ENCODE measurements around the gene RNF126. TPM values are rescaled to one million over a fixed set of nuclear protein-coding genes. Genes with fewer than 3 reads are reported as not detected.

Gene RNF126
- total and polyA plus RNA-seq, 12 donors: 20.3 to 46.1 (median 25.0) TPM

GRCh38 chr19:658916-659839, 3.8 kb downstream of the RNF126 start:
- peak in 7 of 8 donors; percentile 13 to 65 (median 45) for ATAC-seq
- Histone ChIP-seq H3K9me3 (no peaks in the 10 kb centered on the region), H3K27me3 (no peaks in the 10 kb centered on the region), H3K27ac (peak overlapping the region in 9 of 10 donors; percentile 55 to 97 (median 87)), H3K4me3 (peak overlapping the region in 8 of 10 donors; percentile 8 to 99 (median 24)), H3K36me3 (peaks cover 0 to 34% (median 0%) of the 10 kb centered on the region in 9 donors), H3K4me1 (peaks cover 41 to 74% (median 66%) of the 10 kb centered on the region in 9 donors)
- TF ChIP-seq CTCF (IDR thresholded peaks at IDR 0.05): no peak
- DNase-seq: peak in 1 of 2 donors; percentile 66
- intact Hi-C loops (cut with DNase I): loop anchor here in 1 of 10 donors (5.0 kb wide), 1 partner anchor 72 kb away; the partner anchor contains the start of gene HCN2
- WGBS, 2 donors: 62 to 63% methylated on average over 48 to 50 of the region's 50 CpGs

DNA sequence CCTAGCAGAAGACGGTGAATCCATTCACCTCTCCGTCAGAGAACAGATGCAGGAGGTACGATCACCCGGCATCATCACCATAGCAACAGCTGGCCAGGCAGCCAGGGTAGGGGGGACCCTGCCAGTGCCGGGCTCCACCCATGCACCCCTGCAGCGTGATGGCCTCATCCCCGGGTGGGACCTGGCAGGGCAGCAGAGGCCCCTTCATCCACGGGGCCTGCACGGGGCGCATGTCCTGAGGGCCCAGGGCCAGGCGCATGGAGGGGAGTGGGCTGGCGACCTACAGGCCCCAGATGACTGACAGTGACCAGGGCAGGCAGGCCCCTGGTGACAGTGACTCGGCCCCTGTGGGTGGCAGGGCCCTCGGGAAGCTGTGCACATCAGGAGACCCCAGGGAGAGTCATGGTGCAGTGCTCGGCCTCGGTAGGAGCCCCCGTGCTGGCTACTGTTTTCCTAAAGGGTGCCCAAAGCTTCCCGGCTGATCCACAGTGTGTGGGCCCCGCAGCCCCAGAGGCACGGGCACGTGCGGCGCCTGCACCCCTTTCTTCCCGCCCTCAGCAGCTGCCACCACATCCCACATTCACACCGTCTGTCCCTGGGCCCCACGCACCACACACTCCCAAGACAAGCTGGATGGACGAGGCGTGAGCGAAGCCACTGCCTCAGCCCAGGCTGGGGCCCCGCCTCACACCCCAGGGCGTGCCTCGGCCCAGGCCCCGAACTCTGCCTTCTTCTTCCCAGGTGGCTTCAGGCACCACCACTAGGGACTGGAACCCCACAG, 4.8 kb downstream of the RNF126 start:
- Histone ChIP-seq H3K27me3 (no peaks in the 10 kb centered on the region), H3K36me3 (peaks cover 0 to 43% (median 0%) of the 10 kb centered on the region in 9 donors), H3K4me3 (peak overlapping the region in 4 of 10 donors; percentile 13 to 33 (median 30)), H3K4me1 (peaks cover 38 to 64% (median 57%) of the 10 kb centered on the region in 9 donors), H3K9me3 (no peaks in the 10 kb centered on the region), H3K27ac (peak overlapping the region in 8 of 10 donors; percentile 66 to 97 (median 89))
- no peak for TF ChIP-seq CTCF (IDR thresholded peaks at IDR 0.05)
- DNase-seq (peak in 1 of 2 donors; percentile 13), ATAC-seq (no peak)
- WGBS, 2 donors: 82 to 86% methylated on average over 33 of the region's 33 CpGs
- intact Hi-C loops (cut with DNase I): loop anchor here in 1 of 10 donors (5.0 kb wide), 1 partner anchor 71 kb away; the partner anchor contains the start of gene HCN2

GRCh38 chr19:657611-658010, 5.4 kb downstream of the RNF126 start:
- Histone ChIP-seq H3K27ac (peak overlapping the region in 1 of 10 donors; percentile 97), H3K27me3 (no peaks in the 10 kb centered on the region), H3K4me1 (peaks cover 38 to 64% (median 57%) of the 10 kb centered on the region in 9 donors), H3K9me3 (no peaks in the 10 kb centered on the region), H3K36me3 (peaks cover 0 to 49% (median 2%) of the 10 kb centered on the region in 9 donors), H3K4me3 (no peak overlapping the region)
- ATAC-seq: no peak
- intact Hi-C loops (cut with DNase I): loop anchor here in 1 of 10 donors (5.0 kb wide), 1 partner anchor 70 kb away; the partner anchor contains the start of gene HCN2
- DNase-seq: peak in 1 of 2 donors; percentile 11
- no peak for TF ChIP-seq CTCF (IDR thresholded peaks at IDR 0.05)
- 81 to 90% methylated on average over 19 of the region's 19 CpGs for WGBS, 2 donors

All from heart right ventricle (tissue), 16 donors.